Measurements from ENCODE around the gene TMC5.

DNA sequence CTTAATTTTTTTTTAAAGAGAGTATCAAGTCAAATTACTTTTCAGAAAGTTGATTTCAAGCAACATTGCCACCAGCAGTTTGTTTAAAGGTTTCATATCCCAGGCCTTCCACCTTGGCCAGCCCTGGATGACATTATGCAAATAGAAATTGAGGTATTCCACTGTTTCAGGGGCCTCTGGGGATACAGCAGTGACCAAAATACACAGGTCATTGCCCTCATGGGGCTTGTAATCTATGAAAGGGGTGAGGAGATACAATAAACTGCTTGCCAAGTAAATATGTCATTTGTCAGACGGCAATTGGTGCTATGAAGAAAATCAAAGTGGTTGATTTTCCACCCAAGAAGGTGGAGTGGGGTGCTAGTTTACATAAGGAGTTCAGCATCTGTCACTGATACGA is 37.8 kb upstream of the TMC5 start:
- TF ChIP-seq CTCF (IDR thresholded peaks at IDR 0.05; ENCODE audit: extremely low read depth in 1 of 2, insufficient read depth in 1 of 2, low read depth in 1 of 2, low read length in 2 of 2) (no peak), EZH2 (IDR thresholded peaks at IDR 0.05; ENCODE audit: borderline replicate concordance, low read depth, low read length, severe bottlenecking) (no peak), POLR2A (IDR thresholded peaks at IDR 0.05; ENCODE audit: low read depth, low read length) (no peak), FOS (IDR thresholded peaks at IDR 0.05; ENCODE audit: borderline replicate concordance, insufficient read depth, low read length) (no peak)
- TF ChIP-seq, protein P1, sequence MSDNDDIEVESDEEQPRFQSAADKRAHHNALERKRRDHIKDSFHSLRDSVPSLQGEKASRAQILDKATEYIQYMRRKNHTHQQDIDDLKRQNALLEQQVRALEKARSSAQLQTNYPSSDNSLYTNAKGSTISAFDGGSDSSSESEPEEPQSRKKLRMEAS (IDR thresholded peaks at IDR 0.05; ENCODE audit: insufficient read depth, insufficient read length): no peak
